T-helper 2 cell treated with Interferon-gamma antibody and Interleukin-4, amounts not matched to agents 100 ng/mL and 5 ng/mL, for 36 hours (primary cell): ENCODE data around the gene LDLRAD2. TPM values are rescaled to one million over a fixed set of nuclear protein-coding genes. Genes with fewer than 3 reads are reported as not detected.

Experiments
- intact Hi-C: fragments of 100-400 bp; cut with micrococcal nuclease; formaldehyde crosslinking; loops from one replicate; pipeline ENCODE4 v1.15.1; 2023
- total RNA-seq: library from RNA; stranded (reverse); gene quantifications from 2 replicates; pipeline ENCODE4 v1.2.3, GENCODE V29; 2022

The LDLRAD2 gene
- total RNA-seq, 1 donor from 2014 or later = 0.05 TPM

DNA sequence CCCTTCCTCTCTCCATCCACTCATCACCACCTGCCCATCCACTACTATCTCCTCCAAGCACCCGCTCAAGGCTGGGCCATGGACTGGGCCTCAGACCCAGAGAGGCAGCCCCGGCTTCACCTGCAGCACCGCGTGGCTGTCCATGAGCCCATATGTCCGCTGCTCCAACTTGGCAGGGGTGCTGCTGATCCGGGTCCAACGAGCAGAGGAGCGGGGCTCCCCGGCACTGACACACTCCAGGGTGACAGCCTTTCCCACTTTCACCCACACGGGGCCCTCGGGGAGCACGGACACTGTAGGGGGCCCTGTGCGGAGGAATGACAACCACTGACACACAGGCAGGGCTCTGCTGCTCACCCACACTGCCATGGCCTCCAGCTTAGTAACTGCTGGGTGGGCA is 28.9 kb downstream of the LDLRAD2 start:
- intact Hi-C loops = no loop called here

- intact Hi-C loops = no loop called here
Measured at GRCh38 chr1:21841852-21842466, 29.9 kb downstream of the LDLRAD2 start.

DNA sequence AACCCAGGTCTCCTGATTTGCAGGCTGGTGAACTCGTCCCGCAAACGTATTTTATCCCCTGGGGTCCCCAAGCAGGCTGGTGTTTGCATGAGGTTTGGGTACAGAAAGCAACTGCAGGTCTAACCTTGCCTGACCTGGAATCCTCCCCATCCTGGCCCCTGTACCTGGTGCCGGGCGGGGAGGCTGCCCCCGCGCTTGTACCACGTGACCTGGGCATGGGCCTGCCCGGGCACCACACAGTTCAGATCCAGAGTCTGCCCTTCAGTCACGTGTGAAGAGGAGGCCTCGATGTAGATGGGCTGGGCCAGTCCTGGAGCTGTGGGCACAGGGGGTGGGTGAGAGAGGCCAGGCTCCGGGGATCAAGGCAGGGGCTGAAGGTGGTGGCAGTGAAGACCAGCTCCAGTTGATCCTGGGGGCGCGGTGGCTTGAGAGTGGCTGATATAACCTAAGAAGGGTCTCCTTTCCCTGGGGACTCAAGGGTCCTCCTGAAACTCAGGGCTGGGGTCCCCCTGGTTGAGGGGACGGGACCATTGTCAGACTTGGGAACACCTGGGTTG is 30.6 kb downstream of the LDLRAD2 start:
- intact Hi-C loops = no loop called here

- intact Hi-C loops = no loop called here
Measured at GRCh38 chr1:21843208-21843607, 31.1 kb downstream of the LDLRAD2 start.

DNA sequence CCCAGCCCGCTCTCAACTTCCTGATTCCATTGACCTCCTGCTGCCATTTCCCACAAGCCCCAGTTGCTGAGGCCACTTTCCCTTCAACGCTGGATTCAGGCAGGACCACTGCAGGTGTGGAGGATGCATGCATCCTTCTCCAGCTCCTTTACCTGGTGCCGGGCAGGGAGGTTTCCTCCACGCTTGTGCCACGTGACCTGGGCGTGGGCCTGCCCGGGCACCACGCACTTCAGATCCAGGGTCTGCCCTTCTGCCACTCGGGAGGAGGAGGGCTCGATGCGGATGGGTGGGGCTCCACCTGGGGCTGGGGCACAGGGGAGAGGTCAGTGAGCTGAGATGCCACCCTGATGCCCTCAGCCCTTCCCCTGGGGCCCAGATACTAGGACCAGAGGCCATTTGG is 31.9 kb downstream of the LDLRAD2 start:
- intact Hi-C loops = no loop called here

GRCh38 chr1:21845646-21846641 is 33.9 kb downstream of the LDLRAD2 start:
- intact Hi-C loops = no loop called here

DNA sequence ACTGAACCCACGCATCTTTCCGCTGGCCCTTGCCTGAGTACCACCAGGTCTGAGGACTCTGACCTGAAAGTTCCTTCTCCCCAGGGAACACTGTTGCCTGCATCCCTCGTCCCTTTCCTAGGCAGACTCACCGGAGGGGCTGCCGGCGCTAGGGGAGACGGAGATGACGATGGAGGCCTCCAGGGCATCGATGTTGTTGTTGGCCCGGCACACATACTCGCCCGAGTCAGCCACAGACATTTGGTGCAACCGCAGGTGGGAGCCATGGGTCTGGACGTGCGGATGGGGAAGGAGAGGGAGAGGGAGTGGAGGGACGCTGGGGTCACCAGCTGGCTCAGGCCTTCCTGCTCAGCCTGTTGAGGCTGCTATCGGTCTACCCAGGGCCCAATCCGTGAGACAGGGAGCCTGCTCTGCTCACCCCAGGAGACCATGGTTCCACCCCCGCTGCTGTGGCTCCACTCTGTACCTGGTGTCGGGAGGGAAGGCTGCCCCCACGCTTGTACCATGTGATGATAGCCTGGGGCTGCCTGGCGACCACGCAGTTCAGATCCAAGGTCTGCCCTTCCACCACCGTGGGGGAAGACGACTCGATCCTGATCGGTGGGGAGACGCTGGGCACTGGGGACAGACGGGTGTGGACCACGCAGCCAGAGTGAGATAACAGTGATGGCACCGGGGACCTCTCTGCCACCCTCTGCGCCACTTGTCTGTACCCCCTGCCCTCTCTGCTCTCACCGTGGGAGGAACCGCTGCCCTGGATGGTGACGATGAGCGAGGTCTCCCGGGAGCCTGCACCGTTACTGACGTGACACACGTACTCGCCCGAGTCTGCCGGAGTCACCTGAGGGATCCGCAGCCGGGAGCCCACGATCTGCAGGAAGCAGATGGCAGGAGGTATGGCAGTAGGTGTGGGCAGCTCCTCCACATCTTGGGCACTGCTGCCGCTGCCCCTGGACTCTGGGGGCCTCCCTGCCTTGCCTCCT is 35.4 kb downstream of the LDLRAD2 start:
- intact Hi-C loops = no loop called here

DNA sequence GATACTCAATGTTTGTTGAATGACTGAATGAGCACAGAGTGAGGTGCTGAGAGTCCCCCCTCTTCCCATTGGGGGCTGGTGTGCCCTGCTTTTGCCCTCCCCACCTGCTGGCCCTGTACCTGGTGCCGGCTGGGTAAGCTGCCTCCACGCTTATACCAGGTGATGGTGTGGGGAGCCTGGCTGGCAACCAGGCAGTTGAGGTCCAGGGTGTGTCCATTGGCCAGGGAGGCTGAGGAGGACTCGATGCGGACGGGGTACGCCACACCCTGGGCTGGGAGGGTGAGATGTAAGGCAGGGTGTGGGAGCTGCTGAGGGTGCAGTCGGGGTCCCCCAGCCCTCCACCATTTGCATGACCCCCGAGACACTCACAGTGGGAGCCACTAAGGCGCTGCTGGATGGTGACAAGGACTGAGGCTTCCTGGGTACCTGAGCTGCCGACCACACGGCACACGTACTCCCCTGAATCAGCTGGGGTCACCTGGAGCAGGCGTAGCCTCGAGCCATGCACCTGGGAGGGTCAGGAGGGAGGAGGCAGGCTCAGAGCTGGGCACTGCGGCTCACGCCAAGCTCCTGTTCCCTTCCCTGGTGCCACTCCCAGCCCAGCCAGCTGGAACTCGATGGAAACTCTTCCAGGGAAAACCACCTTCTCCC is 36.6 kb downstream of the LDLRAD2 start:
- intact Hi-C loops = no loop called here

DNA sequence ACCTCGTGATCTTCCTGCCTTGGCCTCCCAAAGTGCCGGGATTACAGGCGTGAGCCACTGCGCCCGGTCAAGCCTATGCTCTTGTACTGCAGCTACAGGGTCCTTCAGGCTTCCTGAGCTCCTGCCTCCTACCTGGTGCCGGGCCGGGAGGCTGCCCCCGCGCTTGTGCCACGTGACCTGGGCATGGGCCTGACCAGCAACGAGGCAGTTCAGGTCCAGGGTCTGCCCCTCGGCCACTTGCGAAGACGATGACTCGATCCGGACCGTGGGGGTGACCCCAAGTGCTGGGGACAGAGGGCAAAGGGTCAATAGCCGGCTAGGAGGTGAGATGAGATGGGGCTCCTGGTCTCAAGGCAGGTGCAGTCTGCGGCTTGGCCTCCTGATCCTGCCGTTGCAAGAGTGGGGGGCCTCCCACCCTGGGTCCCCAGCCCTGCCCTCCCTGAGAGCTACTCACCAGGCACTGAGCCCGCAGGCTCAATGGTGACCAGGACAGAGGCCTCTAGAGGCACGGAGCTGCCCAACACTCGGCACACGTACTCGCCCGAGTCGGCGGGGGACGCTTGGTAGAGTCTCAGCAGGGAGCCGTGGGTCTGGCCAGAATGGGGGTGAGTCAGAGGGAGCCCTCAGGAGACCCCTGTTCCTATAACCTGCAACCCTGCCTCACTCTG is 38.0 kb downstream of the LDLRAD2 start:
- intact Hi-C loops = no loop called here

- intact Hi-C loops = no loop called here
Measured at GRCh38 chr1:21851430-21852250, 39.6 kb downstream of the LDLRAD2 start.

GRCh38 chr1:21852282-21853130 is 40.4 kb downstream of the LDLRAD2 start:
- intact Hi-C loops = no loop called here

GRCh38 chr1:21853131-21853427 is 41.0 kb downstream of the LDLRAD2 start:
- intact Hi-C loops = no loop called here

GRCh38 chr1:21854090-21854750 is 42.2 kb downstream of the LDLRAD2 start:
- intact Hi-C loops = no loop called here

DNA sequence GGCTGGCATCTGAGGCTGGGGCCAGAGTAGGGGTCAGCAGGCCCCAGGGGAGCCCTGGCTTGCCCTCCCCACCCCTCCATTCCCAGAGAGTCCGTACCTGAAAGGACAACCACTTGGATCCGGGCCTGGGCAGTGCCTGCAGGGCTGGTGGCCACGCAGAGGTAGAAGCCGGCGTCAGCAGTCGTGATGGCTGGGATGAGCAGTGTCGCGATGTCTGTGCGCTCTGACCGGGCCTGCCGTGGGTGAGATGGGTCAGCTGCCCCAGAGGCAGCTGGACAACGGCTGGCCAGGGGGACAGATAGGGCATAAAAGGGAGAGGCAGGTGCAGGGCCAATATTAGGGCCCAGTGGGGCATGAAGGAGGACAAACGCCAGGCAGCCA is 42.7 kb downstream of the LDLRAD2 start:
- intact Hi-C loops = no loop called here

DNA sequence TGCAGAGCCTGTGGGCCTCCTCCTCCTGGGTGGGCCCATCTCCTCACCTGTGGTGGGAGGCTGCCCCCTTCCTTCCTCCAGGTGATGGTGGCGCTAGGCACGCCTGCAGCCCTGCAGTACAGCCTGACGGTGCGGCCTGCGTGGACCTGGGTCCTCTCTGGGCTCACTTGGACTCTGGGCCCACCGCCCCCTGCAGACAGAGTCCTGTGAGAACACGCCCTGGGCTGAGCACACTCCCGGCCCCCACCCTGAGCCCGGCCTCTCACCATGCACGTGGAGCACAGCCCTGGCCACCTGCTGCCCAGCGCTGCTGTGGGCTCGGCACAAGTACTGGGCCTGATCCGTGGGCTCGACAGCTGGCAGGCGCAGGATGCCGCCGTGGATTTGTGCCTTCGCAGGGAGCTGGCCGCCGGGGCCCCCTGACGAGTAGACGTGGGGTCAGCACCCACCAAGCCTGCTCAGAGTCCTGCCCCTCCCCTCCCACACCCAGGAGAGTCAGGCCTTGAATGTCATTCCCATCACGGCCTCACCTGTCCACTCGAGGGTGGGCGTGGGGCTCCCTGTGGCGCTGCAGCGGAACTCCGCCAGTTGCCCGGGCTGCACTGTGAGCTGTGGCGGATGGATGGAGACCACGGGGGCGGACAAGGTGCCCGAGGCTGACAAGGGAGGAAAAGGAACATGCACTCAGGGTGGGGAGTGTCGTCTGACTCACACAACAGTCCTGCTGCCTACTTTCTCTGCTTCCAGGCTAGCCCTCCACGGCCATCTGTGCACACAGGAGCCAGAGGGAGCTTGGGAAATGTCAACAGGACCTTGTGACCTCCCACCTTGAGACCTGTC is 43.4 kb downstream of the LDLRAD2 start:
- intact Hi-C loops = no loop called here

DNA sequence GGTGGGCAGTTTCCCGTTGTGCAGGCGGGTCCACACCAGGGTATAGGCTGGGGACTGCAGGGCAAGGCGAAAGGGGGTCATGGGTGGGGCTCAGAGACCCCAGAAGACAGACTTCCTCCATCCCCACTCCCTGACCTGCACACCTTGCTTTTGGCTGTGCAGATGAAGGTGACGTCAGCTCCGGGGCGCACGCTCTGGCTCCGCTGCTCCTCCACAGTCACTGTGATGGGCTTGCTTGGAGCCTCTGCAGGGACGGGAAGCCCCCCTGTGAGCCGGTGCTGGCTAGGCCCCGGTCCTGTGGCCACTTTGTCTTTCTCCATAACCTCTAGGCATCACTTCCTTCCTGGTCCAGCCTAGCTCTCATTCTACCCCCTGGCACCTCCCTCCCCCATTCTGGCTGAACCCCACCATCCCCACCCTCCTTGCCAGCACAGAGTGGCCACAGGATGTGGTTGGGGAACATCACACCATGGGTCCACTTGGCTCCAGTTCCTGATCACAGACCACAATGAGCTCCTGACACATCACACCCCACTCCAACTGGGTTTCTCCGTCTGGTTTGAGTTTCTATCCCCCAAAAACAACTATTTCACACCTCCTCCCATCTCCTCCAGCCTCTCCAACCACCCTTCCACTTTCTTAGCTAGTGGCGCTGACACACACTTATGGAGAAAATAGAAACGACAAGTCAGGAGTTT is 45.2 kb downstream of the LDLRAD2 start:
- intact Hi-C loops = no loop called here
